Measurements from ENCODE around the gene MAML2. TPM values are rescaled to one million over a fixed set of nuclear protein-coding genes. Genes with fewer than 3 reads are reported as not detected.

MAML2 gene
- total RNA-seq, 1 donor from 2014 or later: 11.2 TPM

DNA sequence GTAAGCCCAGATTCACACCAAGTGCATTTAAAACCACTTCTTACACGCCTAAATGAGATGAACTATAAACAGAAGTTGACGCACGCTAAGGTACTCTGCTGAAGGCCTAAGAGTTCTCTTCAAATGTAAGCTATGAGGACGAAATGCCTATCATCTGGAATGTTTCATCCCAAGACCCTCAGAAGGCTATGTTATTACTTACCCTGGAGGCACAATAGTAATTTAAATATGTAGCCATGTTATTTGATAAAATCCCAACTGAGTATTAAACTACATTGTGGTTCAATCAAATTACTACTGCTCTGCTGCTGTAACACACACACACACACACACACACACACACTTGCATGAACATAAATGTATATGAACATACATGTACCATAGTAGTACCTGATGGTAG is 47.6 kb downstream of the MAML2 start:
- intact Hi-C loops (cut with micrococcal nuclease): no loop called here

DNA sequence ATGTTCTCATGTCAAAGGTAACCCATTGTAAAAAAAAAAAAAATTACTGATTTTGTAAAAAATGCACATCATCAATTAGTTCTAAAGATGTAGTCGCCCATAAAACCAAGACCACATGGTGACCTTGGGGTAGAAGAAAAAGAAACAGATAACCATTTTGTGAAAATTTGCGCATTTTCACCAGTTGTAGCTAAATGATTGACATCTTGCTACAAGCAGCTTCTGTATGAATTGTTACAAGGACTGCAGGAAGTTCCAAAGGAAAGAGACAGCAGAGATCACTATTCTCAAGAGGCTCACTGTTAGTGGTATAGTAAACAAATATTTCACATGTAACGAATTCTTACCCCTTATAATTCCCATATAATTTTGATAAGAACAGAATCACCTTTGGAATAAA is 48.7 kb downstream of the MAML2 start:
- intact Hi-C loops (cut with micrococcal nuclease): no loop called here

DNA sequence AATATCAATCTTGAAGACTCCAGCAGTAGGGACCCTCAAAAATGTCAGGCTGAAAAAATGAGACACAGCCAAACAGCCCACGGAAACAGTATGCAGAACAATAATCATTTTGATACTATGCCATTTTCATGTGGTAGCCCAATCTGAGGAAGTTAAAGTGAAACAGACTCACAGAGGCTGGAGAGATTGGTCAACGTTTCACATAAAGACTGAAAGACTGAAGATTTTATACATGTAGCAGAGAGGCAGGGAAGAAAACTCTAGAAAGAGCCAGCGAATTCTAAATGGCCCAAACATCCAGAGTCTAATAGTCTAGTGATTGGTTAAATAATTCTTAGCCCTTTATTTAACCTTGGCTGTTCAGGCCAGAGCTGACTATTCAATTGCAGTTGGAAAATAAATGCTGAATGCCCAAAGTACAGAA is 49.4 kb downstream of the MAML2 start:
- intact Hi-C loops (cut with micrococcal nuclease): loop anchor here (2.0 kb wide), 1 partner anchor 35 kb away; no protein-coding TSS in a partner anchor

DNA sequence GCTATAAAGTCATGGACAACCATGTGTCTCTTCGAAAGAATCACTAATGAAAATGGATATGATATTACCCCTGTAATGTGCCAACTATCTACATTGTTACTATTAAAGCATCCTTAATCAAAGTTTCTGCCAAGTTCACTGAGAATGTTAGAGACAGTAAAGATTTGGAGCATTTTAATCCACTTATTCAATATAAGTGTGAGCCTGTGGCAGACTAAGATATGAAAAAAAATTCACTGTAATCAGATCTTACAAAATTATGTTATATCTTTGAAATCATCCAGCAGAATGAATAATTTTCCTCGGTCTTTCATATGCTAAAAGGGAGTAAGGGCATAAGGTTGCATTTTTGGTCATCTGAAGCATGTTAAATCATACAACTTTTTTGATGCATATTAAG is 49.9 kb downstream of the MAML2 start:
- intact Hi-C loops (cut with micrococcal nuclease): loop anchor here (2.0 kb wide), 1 partner anchor 34 kb away; no protein-coding TSS in a partner anchor

DNA sequence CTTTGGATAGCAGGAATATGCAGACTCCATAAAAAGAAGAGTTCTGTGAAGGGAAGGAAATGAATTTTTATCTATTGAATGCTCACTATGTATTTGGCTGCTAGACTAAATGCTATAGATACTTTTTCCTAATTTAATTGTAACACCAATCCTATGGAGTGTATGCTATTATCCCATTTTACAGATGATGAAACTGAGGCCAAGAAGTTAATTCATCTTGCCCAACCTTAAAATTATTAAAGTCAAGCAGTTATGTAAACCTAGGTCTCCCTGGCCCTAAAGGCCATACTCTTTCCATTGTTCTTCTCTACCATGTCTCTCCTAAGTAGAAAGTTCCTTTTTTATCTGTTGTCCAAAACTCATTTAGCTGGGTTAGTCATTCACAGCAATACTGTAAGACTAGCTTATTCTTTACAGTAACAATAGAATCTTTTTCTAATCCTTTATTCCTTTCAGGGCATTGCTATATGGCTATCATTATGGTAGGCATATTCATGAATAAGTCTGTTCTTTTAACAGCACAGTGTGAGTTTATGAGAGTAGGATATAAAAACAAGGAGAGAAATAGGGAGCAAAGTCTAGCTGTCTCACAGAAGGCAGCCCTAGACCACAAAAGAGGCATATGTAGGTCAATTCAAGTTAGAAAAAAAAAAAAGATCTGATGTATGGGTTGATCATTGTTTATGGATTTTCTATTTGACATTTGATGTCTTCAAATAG is 50.5 kb downstream of the MAML2 start:
- intact Hi-C loops (cut with micrococcal nuclease): loop anchor here (2.0 kb wide), 1 partner anchor 34 kb away; no protein-coding TSS in a partner anchor

DNA sequence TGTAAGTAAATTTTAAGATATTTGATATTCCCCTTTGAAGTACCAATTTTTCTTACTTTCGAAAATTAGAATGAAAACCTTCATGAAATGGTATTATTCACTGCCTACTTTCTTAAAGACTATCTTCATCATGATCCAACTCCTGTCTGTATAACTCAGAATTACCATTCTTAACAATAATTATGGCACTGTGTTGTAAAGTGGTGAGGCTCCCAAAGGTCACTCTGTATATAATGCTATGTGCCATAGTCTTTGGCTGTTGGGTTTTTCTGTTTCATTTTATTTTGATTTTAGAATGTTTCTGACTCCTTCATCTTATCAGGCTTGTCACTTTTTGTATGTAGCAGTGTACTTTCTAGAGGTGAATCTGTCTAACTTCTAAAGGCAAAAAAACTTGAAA is 52.4 kb downstream of the MAML2 start:
- intact Hi-C loops (cut with micrococcal nuclease): no loop called here

DNA sequence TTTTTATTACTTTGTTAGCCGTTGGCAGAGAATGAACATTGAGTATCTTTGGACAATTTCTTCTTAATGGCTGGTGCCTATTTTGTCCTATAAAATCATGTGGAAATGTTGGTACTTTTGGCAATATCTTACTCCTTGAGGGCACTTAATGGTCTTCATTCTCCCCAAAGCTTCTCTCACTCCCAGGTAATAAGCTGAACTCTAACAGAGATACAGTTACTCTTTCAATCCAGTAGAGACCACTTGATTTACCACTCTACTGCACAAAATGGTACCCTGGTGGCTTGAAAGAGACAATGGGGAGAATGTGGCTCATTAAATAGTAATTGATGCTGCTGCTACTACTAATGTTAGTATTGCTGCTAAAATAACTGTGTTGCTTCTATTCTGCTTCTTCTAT is 53.0 kb downstream of the MAML2 start:
- intact Hi-C loops (cut with micrococcal nuclease): no loop called here

DNA sequence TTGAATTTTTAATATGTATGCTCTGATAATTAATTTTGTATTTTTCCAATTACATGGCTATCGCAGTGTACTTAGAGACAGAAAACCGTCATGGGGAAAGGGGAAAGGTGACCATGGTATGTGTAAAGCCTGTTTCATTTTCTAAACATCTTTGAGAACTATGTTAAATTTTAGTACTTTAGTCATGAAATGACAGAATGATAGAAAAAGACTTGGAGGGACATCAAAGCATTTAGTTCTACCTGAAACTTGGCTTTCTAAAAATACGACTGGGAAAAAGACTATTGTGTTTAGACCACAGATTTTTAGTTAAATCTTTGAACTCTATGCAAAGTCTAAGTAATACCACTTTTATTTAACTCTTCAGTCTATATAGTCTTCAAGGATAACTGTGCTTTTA is 54.1 kb downstream of the MAML2 start:
- intact Hi-C loops (cut with micrococcal nuclease): loop anchor here (5.0 kb wide), 1 partner anchor 43 kb away; no protein-coding TSS in a partner anchor

DNA sequence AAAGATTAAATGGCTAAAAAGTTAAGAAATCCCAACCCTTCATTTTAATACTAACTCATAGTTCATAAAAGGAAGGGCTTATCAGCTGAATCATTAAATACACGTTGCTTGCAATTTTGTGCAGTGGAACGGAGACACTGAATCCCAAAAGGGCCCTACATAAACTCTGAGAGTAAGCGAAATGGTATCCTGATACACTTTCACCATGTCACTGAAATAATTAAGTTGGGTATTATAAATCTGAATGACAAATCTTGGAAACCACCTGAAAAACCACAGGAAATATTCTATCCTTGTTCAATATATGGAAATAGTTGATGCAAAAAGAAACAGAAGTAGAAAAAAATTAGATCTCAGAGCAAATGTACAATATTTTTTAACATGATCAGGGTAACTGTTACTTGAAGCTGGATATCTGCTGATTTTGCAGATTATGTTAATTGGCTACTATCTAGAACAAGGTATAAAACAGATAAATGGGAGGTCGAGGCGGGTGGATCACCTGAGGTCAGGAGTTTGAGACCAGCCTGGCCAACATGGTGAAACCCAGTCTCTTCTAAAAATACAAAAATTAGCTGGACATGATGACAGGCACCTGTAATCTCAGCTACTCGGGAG is 55.1 kb downstream of the MAML2 start:
- intact Hi-C loops (cut with micrococcal nuclease): loop anchor here (5.0 kb wide), 1 partner anchor 44 kb away; no protein-coding TSS in a partner anchor

DNA sequence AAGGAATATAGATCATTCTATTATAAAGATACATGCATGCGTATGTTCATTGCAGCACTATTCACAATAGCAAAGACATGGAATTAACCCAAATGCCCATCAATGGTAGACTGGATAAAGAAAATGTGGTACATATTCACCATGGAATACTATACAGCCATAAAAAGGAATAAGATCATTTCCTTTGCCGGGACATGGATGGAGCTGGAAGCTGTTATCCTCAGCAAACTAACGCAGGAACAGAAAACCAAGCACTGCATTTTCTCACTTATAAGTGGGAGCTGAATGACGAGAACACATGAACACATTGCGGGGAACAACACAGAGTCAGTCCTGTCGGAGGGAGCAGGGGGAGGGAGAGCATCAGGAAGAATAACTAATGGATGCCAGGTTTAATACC is 57.0 kb downstream of the MAML2 start:
- intact Hi-C loops (cut with micrococcal nuclease): loop anchor here (5.0 kb wide), 1 partner anchor 46 kb away; no protein-coding TSS in a partner anchor

DNA sequence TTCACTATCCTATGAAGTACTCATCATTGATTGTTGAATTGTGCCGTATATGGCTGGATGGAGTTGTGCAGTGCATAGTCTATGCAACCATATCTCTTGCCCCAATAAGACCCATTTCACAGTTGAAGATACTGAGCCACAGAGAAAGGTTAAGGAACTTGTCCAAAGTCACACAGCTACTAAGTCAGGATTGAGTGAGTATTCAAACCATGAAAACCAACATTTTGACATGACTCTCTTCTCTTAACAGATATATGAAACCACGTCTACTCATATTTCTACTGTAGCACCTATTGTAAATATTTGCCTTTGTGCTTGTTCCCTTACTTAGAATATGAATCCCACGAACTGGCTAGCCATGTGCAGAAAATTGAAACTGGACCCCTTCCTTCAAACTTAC is 58.1 kb downstream of the MAML2 start:
- intact Hi-C loops (cut with micrococcal nuclease): loop anchor here (5.0 kb wide), 1 partner anchor 47 kb away; no protein-coding TSS in a partner anchor

DNA sequence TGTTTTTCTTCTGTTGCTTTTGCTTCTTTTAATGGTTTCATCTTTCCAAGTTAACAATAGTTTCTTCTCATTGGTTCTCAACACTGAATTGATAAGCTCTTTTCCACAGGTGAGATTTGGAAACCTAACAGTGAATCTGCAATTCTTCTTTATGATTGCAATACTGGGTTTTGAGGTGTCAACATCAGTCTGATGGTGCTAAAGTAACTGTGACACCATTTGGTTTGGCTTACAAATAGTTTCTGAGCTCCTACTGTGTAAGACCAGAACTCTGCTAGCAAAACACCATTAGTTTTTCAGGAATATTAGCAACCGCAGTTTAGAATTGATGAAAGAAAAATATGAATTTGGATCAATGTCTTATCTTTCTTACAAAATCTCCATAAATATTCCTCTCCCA is 58.6 kb downstream of the MAML2 start:
- intact Hi-C loops (cut with micrococcal nuclease): no loop called here

DNA sequence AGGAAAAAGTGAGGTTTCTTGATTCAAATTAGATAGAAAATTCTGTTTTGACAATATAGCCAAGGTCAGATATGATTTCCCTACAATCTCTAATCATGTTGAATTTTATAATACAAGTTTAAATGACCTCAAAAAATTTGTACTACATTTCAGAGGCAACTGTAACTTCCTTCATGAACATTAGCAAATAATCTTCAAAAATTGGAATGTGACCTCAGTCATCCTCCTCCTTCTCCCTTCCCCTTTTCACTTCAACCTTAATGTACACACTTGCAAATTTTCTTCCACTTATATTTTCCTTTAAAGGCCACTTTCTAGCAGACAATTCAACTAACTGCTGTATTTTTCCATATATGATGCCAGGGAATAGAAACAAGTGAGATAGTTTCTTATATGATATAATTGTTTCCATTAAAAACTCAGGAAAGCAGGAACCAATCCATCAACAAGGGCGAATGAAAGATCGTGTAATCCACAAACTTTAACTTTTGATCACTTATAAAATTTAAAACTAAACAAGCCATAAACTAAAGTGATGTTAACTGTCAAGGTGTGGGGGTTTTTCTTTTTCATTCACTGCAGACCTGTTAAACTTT is 60.3 kb downstream of the MAML2 start:
- intact Hi-C loops (cut with micrococcal nuclease): loop anchor here (2.0 kb wide), 1 partner anchor 16 kb away; no protein-coding TSS in a partner anchor

DNA sequence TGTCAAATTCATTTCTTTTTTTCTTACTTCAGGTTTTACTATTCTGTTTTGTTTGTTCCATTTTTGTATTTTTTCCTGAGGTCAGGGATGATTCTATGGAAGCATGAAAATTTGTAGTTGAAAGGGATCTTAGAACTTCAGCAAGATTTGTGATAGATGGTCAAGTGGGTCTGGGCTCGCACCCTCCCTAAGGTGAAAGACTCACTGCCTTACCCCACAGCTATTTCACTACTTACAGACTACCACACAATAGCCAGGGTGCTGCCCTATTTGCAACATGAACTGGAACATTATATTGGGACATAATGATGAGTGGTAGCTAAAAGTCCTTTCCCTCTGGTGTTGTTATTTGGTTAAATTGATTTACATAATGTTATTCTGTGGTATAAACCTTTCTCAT is 62.6 kb downstream of the MAML2 start:
- intact Hi-C loops (cut with micrococcal nuclease): no loop called here

DNA sequence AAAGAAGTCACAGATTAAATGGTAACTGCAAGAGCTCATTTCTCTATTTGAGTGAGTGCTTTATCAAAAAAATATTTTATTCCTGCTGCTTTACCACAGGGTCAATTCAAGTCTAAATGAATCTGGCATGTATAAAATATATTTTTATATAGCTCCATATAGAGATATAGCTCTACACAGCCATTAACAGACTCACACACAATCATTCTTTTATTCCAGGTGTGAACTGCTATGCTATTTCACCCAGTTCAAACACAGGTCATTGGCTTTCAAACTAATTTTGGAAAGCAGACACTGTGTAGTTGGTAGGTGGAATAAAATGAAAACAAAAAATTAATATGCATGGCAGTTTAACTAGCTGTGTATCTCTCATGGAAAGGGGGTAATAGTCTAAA is 63.1 kb downstream of the MAML2 start:
- intact Hi-C loops (cut with micrococcal nuclease): no loop called here

DNA sequence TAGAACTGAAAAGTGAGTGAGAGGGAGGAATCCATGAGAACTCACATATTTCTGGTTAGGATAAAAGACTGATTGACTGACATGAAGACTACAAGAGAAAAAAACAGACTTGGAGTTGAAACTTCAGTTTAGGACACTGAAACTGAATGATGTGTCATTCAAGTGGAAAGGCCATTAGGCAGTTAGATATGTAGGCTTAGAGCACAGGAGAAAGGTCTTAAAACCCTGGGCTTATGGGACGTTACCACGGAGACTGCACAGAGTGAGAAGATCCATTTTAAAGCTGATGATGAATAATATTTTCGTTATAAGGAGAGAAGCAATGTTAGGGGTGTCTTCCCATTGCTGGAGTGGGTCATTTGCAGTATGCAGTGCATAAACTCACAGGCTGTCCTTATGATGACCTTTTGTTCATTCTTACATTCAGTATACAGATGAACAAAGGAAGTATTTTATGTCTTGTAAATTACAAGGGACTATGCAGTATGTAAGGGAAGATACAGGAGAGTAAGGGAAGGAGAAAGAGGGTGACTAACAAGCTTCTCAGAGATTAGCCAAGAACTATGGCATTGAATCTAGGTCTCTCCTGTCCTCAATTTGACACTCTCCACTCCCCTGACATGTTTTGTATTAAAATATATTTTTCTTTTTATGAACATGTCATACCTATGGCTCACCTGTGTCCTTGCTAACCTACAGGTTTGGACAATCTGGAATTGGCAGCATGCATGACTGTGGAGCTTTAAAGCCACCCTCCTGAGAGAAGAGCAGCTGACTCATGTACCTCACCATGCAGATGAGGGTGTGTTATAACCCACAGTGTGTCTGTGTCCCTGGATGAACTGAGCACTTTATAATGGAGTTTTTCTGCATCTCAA is 63.7 kb downstream of the MAML2 start:
- intact Hi-C loops (cut with micrococcal nuclease): no loop called here

DNA sequence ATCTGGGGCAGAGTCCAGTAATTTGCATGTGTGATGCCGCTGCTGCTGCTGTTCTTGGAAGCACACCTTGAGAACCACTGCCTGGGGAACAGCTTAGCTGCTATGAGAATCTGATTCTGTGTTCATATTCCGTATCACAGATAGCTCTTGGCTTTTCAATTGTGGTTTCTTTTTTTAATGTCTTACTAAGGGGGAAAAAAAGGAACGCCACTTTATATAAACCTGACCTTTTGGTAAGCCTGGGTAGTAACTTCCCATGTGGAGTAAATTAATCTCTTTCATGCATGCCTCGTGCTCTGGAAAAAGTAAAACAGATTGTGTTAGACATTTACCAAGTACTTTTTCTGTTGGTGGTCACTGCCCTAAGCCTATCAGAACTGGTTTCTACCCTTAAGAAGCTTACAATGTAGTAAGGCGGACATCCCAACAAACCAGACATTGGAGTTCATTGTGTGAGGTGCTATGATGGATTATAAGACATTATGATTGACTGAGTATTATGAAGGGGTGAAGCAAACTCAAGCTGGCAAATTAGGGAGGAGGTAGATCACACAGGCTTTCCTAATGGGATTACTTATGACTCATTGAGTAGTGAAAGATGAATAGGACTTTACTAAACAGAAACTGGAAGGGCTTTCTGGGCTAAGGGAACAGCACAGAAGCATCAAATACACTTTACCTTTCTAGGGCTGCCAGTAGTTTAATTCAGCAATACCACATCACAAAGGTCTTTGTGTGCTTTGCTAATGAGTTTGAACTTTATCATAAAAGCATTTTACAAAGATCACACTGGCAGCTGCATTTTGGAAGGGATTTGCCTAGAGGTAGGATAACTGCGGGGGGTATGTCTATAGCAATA is 64.7 kb downstream of the MAML2 start:
- intact Hi-C loops (cut with micrococcal nuclease): no loop called here

DNA sequence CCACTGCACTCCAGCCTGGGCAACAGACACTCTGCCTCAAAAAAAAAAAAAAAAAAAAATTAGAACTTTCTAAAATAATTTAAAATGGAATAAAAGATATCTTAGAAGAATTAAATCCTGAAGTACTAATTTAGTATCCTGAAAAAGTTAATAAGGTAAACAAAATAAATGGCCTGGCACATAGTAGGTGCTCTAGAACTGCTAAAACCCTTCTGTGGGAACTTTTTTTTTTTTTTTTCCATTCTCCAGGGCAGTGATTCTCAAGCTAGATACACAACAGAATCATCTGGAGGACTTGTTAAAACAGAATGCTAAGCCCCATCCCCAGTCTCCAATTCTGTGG is 65.3 kb downstream of the MAML2 start:
- intact Hi-C loops (cut with micrococcal nuclease): no loop called here

DNA sequence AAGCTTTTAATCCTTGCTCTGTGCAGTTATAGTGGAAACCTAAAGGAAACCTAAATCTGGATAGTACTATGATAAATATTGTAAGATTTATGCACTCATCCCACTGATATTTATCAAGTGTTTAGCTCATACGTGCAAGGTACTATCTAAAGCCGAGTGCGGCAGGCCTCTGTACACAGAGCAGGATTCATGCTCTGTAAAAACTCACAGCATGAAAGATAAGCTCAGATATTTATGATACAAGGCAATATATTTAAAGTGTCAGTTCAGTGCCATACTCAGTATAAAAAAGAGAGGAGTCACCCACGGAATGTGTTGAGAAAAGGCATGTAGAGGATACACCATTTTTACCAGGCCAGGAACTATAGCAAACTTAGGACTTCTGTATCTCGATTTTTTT is 66.2 kb downstream of the MAML2 start:
- intact Hi-C loops (cut with micrococcal nuclease): no loop called here

DNA sequence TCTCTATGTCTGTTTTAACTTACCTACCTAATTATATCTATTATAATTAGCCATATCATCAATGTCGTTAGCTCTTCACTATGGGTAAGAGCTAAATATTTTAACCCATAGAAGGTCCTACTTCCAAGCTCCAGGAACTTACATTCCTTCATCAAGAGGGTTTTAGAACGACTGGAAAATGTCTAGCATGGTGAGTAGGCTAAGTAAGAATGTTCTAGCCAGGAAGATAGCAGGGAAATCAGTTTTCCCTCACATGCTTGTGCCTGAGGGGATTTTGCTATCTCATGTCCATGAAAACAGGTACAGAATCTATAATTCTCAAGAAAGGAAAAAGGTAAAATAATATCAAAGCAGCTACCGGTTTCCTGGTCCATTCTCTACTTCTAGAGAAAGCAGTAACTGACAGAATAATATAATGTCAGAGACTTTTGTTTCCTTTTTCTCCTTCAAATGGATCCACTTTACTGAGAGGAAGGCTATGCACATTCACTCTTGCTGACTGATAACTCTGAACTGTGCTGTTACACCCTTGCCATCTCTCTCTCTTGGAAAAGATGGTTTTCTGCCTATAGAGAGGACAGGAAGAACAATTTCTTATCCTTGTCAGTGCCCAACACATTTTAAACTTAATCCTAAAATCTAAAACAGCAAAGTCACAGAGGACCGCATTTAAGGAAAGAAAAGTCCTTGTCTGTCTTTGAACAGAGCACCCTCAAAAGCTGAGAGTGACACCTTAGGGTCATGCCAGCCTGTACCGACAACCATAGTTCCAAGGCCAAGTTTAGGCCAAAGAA is 67.0 kb downstream of the MAML2 start:
- intact Hi-C loops (cut with micrococcal nuclease): no loop called here
